Adrenal gland (tissue), 5 donors: Measurements from ENCODE around the gene RNU1-1.
"Not testable (repeated sequence)": the region's sequence is repeated elsewhere in the genome, so short reads cannot be mapped to it uniquely, and the experiment has no call there.

ENCODE experiments used
- POLR2A ChIP-seq, 2 donors: fragments of 450-650 bp; IDR thresholded peaks; one replicate each; pipeline ENCODE4 v1.6.1; 2017; ENCODE audit warnings: antibody characterized with exemption in 2 of 2, mild to moderate bottlenecking in 2 of 2, moderate library complexity in 1 of 2
- TF ChIP-seq, protein P1 (sequence below), 6 experiments: fragments of 450-650 bp in 4 of 6; fragments of 200-600 bp in 2 of 6; sonication (generic) in 1 of 6; IDR thresholded peaks; 1 replicate in 5 of 6; 2 replicates in 1 of 6; pipeline versions ENCODE4 v1.5.1 to v1.8.0; 2016 to 2021; ENCODE audit warnings: antibody characterized with exemption in 6 of 6, mild to moderate bottlenecking in 2 of 6, moderate library complexity in 1 of 6
- donor health status: DM: no; HTN: no; CAD: no.

DNA sequence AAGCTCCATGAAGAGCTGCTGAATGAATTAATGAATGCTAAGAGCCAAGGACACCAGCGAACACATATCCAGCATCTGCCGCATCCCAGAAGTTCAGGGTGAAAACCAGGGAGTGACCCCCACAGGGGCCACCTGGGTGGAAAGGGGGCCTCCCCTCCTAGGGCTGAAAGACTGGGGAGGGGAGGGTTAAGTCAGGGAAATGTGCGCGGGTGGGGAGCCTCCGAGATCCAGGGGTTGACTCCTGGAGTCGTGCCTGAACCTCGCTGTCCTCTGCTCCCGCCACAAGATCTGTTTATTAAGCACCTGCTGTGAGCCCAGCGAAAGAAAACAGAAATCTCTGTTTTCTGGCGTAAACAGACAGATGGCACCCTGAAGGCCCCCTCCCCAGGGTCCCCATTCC lies 16.0 kb downstream of the RNU1-1 start:
- TF ChIP-seq, protein P1, sequence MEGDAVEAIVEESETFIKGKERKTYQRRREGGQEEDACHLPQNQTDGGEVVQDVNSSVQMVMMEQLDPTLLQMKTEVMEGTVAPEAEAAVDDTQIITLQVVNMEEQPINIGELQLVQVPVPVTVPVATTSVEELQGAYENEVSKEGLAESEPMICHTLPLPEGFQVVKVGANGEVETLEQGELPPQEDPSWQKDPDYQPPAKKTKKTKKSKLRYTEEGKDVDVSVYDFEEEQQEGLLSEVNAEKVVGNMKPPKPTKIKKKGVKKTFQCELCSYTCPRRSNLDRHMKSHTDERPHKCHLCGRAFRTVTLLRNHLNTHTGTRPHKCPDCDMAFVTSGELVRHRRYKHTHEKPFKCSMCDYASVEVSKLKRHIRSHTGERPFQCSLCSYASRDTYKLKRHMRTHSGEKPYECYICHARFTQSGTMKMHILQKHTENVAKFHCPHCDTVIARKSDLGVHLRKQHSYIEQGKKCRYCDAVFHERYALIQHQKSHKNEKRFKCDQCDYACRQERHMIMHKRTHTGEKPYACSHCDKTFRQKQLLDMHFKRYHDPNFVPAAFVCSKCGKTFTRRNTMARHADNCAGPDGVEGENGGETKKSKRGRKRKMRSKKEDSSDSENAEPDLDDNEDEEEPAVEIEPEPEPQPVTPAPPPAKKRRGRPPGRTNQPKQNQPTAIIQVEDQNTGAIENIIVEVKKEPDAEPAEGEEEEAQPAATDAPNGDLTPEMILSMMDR (IDR thresholded peaks at IDR 0.05): not testable (repeated sequence)
- not testable (repeated sequence) for TF ChIP-seq POLR2A (IDR thresholded peaks at IDR 0.05)
